Activated CD4-positive, alpha-beta T cell treated with anti-CD3 and anti-CD28 coated beads, Interleukin-2, amount 50 U/mL, for 24 hours (primary cell): Measurements from ENCODE around the gene CDH23.

Source experiments
- DNase-seq, 2 donors: peaks; one replicate each; pipeline ENCODE4 v3.0.0-alpha.2; 2020; ENCODE audit warnings: low read depth in 1 of 2, low spot score in 1 of 2

Gene CDH23

GRCh38 chr10:71651928-71652327, 255.2 kb downstream of the CDH23 start:
- DNase-seq = no peak

DNA sequence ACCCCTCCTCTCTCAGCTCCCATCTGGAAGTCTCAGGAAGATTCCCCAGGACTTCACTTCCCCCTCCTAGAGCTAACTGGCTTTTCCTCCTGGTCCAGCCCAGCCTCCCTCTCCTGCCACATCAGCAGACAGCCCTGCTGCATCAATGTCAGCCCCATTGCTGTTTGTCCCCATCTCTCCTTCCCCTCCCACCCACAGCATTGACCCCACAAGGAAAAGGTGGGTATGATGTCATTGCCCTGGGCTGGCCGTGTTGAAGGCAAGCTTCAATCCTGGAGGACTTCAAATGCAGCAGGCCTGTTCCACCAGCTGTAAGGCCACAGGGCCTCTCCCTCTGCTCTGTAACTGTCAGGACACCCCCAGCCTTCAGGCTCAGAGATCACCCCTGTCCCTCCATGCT, 256.3 kb downstream of the CDH23 start:
- DNase-seq = no peak

DNA sequence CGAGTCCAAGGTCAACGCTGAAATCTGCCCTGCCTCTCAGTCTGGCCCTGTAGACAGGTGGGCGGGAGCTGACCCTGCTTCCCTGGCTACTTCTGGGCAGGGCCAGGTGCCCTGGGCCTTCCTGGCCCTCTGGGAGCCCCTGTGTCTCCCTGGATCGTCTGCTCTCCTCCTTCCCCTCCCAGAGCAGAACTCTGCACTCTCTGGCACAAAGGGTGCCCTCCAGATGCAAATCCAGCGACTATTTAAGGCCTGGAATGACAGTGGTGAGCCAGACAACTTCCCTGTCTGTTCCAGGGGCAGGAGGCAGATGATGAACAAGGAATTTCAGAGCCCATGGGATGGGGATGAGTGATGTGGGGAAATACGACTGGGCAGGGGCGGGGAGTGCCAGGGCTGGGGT, 259.5 kb downstream of the CDH23 start:
- DNase-seq = no peak

- DNase-seq = no peak
These were observed 261.1 kb downstream of the CDH23 start for GRCh38 chr10:71657604-71658466.

- DNase-seq = no peak
These were observed 261.7 kb downstream of the CDH23 start for GRCh38 chr10:71658467-71658745.

- no peak for DNase-seq
These were observed 262.5 kb downstream of the CDH23 start for GRCh38 chr10:71659111-71659634.

- no peak for DNase-seq
These were observed 263.0 kb downstream of the CDH23 start for GRCh38 chr10:71659737-71660136.

DNA sequence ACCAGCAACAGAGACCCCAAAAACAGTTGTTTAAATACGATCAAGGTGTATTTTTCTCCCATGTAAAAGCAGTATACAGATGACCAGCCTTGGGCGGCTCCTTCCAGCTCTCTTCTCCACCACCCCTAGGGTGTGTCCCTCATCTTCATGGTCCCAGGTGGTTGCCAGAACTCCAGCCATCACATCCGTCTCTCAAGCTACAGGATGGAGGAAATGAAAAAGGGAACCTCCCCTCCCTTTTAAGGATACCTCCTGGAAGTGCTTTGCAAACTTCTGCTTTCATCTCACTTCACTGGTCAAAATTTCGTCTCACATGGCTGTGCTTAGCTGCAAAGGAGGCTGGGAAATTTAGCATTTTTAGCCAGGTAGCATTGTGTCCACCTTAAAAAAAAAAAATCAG, 263.6 kb downstream of the CDH23 start:
- no peak for DNase-seq

- DNase-seq = no peak
These were observed 264.4 kb downstream of the CDH23 start for GRCh38 chr10:71661060-71661622.

- no peak for DNase-seq
These were observed 265.1 kb downstream of the CDH23 start for GRCh38 chr10:71661779-71662336.

DNA sequence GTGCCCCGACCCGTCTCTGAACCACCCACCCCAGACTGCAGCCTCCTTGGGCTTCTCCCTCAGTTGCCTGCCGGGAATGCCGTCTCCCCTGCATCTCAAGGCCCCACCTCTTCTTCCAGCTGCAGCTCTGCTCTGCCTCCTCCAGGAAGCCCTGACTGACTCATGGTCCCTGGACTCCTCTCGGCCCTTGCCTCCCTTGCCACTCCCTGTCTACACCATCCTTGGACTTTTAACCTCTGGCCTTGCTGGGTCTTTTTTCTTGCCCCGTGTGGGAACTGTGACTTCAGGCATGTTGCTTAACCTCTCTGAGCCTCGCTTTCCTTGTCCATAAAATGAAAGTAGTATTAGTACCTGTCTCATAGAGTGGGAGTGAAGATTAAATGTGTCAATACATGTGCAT, 266.6 kb downstream of the CDH23 start:
- DNase-seq = no peak

DNA sequence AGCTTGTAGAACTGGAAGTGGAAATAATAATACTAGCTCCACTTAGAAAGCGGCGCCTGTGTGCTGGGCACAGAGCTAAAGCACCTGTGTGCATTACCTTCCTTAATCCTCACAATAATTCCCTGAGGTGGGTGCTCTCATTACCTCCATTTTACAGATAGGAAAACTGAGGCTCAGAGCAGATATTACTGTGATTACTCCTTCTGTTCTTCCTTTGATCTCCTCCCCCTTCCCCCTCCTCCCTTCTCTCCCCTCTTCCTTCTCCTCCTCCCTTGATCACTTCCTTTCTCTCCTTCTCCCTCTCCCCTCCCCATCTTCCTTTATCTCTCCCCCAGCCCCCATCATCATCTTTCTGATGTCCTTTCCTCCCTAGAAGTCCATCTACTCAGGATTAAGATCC, 267.9 kb downstream of the CDH23 start:
- DNase-seq = no peak

DNA sequence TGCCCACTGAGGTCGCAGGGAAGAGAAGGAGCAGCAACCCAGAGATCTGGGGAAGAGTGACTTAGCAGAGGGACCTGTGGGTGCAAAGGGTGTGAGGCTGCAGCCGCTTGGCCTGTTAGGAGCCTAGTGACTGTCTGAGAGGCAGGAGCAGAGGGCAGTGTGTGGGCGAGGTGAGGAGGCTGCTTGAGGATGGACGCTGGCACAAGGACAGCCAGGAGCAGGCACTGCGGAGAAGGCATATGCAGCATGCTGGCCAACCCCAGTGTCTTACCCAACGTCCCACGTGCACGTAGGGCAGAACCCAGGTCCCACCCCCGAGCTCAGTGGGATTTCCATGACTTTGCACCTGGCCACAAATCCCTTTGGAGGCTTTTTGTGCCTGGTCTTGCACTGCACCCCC, 268.7 kb downstream of the CDH23 start:
- no peak for DNase-seq

DNA sequence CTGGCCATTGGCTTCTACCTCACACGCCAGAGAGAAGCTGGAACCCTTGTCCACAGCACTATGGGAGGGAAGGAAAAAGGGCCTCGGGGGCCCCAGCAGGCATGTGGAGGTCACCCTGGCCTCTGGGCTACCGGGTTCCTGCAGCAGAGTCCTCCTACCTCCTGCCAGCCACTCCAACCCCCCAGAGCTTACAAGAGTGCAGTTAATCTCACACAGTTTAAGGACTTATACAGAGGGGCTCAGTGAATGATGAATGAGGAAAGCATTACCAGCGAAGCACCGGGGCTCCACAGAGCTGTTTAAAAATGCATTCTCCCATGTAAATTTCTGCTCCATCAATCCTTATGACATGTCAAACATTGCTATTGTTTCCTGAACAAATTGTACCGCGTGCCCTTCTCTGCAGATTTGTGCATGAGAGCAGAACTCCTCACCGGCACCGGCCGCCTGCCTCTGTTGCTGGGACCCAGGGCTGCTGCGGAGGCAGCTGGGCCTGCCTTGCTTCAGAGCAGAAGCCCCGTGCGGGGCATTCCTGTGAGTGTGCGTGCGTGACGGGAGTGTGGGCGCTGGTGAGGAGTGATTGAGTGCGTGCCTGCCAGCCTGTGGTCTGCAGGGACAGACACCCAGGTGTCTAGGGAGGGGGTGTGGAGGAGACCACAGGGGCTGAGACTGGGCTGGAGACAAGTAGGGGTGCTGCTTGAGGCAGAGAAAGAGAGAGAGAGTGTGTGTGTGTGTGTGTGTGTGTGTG, 270.1 kb downstream of the CDH23 start:
- no peak for DNase-seq

DNA sequence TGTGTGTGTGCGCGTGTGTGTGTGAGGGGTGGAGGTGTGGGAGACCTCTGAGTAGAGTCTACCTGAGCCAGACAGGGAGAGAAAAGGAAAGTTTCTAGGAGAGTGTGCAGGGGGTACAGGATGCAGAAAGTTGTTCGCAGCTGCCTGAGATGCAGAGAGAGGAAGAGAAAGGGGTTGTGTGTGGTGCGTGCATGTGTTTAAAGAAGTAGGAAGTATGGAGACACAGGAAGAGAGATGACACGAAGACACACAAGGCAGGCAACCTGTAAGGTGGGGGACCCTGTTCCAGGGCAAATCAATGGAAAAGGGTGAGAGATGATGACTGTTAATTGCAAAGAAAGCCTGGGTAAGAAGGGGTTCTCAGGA, 270.6 kb downstream of the CDH23 start:
- no peak for DNase-seq

GRCh38 chr10:71671994-71672946, 275.6 kb downstream of the CDH23 start:
- no peak for DNase-seq

GRCh38 chr10:71675295-71675970, 278.7 kb downstream of the CDH23 start:
- DNase-seq = no peak

DNA sequence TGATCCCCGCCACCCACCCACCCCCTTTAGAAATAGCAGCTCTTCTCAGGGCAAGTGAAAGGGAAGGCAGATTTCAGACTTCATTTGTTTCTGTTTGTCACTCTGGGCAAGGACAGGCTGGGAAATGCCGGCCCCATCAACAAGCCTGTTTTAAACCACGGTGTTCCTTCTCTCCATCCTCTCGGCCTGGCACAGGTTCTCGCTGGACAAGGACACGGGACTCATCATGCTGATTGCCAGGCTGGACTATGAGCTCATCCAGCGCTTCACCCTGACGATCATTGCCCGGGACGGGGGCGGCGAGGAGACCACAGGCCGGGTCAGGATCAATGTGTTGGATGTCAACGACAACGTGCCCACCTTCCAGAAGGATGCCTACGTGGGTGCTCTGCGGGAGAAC, 280.5 kb downstream of the CDH23 start:
- DNase-seq = no peak

GRCh38 chr10:71678057-71678805, 281.5 kb downstream of the CDH23 start:
- no peak for DNase-seq

GRCh38 chr10:71679425-71679824, 282.7 kb downstream of the CDH23 start:
- no peak for DNase-seq
